Spleen (tissue), 11 donors: ENCODE data around the gene SLC25A34. TPM values are rescaled to one million over a fixed set of nuclear protein-coding genes. Genes with fewer than 3 reads are reported as not detected.
A peak's percentile ranks its signal among the peaks of the same experiment; 100 is the strongest.

ENCODE experiments used
- DNase-seq: peaks from one replicate; pipeline ENCODE4 v3.0.0-alpha.2; 2020
- H3K27ac ChIP-seq, 8 donors: fragments of 200-600 bp; sonication (generic) in 7 of 8; 1 replicate in 4 of 8; 2 replicates in 4 of 8; pipeline versions ENCODE4 v1.5.0 to v1.8.0; 2016 to 2021; ENCODE audit warnings: inconsistent platforms in 4 of 8, mild to moderate bottlenecking in 4 of 8, moderate library complexity in 1 of 8
- H3K27me3 ChIP-seq, 7 donors: fragments of 200-600 bp; sonication (generic) in 6 of 7; replicated peaks in 1 of 7; 1 replicate in 4 of 7; 2 replicates in 3 of 7; pipeline versions ENCODE4 v1.5.0 to v1.8.0; 2016 to 2021; ENCODE audit warnings: inconsistent platforms in 3 of 7, mild to moderate bottlenecking in 1 of 7
- H3K36me3 ChIP-seq, 6 donors: fragments of 200-600 bp; sonication (generic) in 5 of 6; 1 replicate in 4 of 6; 2 replicates in 2 of 6; pipeline versions ENCODE4 v1.5.0 to v1.8.0; 2016 to 2021; ENCODE audit warnings: inconsistent platforms in 2 of 6
- H3K4me1 ChIP-seq, 6 donors: fragments of 200-600 bp; sonication (generic) in 5 of 6; 1 replicate in 3 of 6; 2 replicates in 3 of 6; pipeline versions ENCODE4 v1.5.0 to v1.8.0; 2016 to 2021; ENCODE audit warnings: inconsistent platforms in 3 of 6
- H3K4me3 ChIP-seq, 8 donors: fragments of 200-600 bp; sonication (generic) in 7 of 8; 1 replicate in 4 of 8; 2 replicates in 4 of 8; pipeline versions ENCODE4 v1.5.0 to v1.8.0; 2016 to 2021; ENCODE audit warnings: inconsistent platforms in 4 of 8, mild to moderate bottlenecking in 4 of 8, moderate library complexity in 2 of 8
- H3K9me3 ChIP-seq, 8 donors: fragments of 200-600 bp; sonication (generic) in 7 of 8; 1 replicate in 4 of 8; 2 replicates in 4 of 8; pipeline versions ENCODE4 v1.5.0 to v1.8.0; 2016 to 2021; ENCODE audit warnings: inconsistent platforms in 4 of 8
- POLR2A ChIP-seq, 3 donors: fragments of 450-650 bp; IDR thresholded peaks; one replicate each; pipeline ENCODE4 v1.5.1; 2017; ENCODE audit warnings: antibody characterized with exemption in 3 of 3, mild to moderate bottlenecking in 1 of 3
- POLR2AphosphoS5 ChIP-seq, 3 donors: sonication (generic); formaldehyde crosslinking; IDR thresholded peaks; one replicate each; pipeline ENCODE4 v1.5.1; 2017; ENCODE audit warnings: antibody characterized with exemption in 3 of 3
- WGBS, 5 donors: extraction: QIAGEN DNeasy Blood & Tissue Kit in 3 of 5; methylation state at CpG; one replicate each; pipeline versions ENCODE4 v1.1.5 to v1.1.7; 2013 to 2018; 5-methylcytosine and 5-hydroxymethylcytosine counted together
- intact Hi-C: fragments of 100-400 bp; cut with DNase I; formaldehyde crosslinking; loops from one replicate; pipeline ENCODE4 v1.15.0; 2023; ENCODE audit warnings: low total_unique reads
- polyA plus RNA-seq, 3 donors: library from polyadenylated mRNA; stranded (reverse); fragments of 200-250 nt; gene quantifications; one replicate each; pipeline ENCODE4 v1.2.1, GENCODE V29; 2013
- total RNA-seq, 7 donors: library from RNA; depleted of rRNA in 3 of 7; stranded (reverse); fragments of >200 nt in 3 of 7; fragmentation: NEBNext Ultra II Directional in 4 of 7; extraction: Animal tissue kit (Norgen Biotek cat#: 25700) in 4 of 7; gene quantifications; one replicate each; pipeline versions ENCODE4 v1.1.0 to v1.2.1, GENCODE V29; 2016 to 2021
- TF ChIP-seq, protein P1 (sequence below), 11 experiments: fragments of 200-600 bp in 7 of 11; fragments of 450-650 bp in 4 of 11; sonication (generic) in 4 of 11; IDR thresholded peaks in 8 of 11; conservative IDR thresholded peaks in 3 of 11; 1 replicate in 7 of 11; 2 replicates in 4 of 11; pipeline versions ENCODE4 v1.4.0 to v1.8.0; 2016 to 2021; ENCODE audit warnings: antibody characterized with exemption in 11 of 11, inconsistent platforms in 4 of 11, mild to moderate bottlenecking in 1 of 11
- donor health status: healthy with polysubstance abuse.
- donor health status: DM: no; HTN: no; CAD: no; lungs with moderate emphysema.
- donor health status: DM: no; HTN: no; CAD: no.
- donor health status: Bipolar disorder and iron deficiency.
- donor health status: healthy.
- donor health status: DM: no; HTN: no; CAD: no.
- donor health status: DM: yes; HTN: yes; CAD: no.

SLC25A34 gene
- total and polyA plus RNA-seq, 10 donors: 0.77 to 3.7 (median 2.5) TPM

DNA sequence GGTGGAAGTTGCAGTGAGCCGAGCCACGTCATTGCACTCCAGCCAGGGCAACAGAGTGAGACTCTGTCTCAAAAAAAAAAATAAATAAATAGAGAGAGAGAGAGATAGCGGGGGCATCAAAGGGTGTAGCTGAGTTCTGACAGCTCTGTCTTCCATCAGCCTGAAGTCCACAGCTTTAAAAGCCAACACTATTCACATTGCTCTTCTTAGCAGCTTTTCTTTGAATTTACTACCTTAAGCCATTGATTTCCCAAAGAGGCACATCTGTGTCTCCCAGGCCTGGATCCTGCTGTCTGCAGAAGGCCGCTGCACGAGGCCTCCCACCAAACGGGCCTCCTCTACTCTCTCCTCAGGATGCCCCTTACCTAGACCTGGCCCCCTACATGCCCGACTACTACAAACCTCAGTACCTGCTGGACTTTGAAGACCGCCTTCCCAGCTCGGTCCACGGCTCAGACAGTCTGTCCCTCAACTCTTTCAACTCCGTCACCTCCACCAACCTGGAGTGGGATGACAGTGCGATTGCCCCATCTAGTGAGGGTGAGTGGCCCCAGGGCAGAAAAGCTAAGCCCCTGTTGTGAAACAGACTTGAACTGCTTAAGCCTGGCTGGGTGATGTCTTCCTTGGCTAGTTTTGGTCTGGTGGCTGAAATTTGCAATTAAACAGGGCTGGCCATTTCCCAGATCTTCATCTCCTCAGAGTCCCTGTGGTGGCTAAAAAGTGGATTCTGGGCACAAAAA lies 16.5 kb upstream of the SLC25A34 start:
- H3K36me3 ChIP-seq: peaks cover 0 to 98% (median 76%) of the 10 kb centered on the region in 6 donors
- 89 to 97% (median 94%) methylated on average over 12 of the region's 12 CpGs for WGBS, 5 donors

DNA sequence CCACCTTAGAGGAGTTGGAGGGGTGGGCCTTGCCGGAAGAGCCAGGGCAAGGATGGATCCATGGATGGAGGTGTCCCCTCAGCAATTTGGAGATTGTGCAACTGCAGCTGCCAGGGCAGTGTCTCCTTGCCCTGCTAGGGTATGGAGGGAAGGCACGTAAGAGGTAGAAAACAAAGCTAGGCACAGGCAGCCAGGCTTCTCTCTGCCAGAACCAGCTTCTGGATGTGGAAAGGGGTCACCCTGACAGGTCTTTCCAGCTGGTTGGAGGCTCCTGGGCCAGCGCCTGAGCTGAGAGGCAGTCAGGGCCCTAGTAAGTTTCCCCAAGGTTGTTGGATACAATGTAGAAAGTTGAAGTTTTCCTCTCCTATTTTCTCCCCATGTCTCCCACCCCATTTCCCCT lies 15.2 kb upstream of the SLC25A34 start:
- no peak for DNase-seq
- Histone ChIP-seq H3K4me3 (no peak overlapping the region), H3K27ac (peak overlapping the region in 3 of 8 donors; percentile 7 to 36 (median 33)), H3K4me1 (no peaks in the 10 kb centered on the region), H3K9me3 (no peaks in the 10 kb centered on the region), H3K36me3 (peaks cover 0 to 100% (median 85%) of the 10 kb centered on the region in 6 donors), H3K27me3 (no peaks in the 10 kb centered on the region)
- 88 to 95% (median 93%) methylated on average over 3 of the region's 3 CpGs for WGBS, 5 donors
- intact Hi-C loops: no loop called here
- TF ChIP-seq POLR2A (IDR thresholded peaks at IDR 0.05): no peak

More for the DNA sequence above, 16.5 kb upstream of the SLC25A34 start:
- Histone ChIP-seq H3K4me1 (peaks cover 0 to 7% (median 2%) of the 10 kb centered on the region in 6 donors), H3K9me3 (no peaks in the 10 kb centered on the region), H3K4me3 (no peak overlapping the region), H3K27ac (peak overlapping the region in 2 of 8 donors; percentile 21 to 33), H3K27me3 (no peaks in the 10 kb centered on the region)
- TF ChIP-seq, protein P1, sequence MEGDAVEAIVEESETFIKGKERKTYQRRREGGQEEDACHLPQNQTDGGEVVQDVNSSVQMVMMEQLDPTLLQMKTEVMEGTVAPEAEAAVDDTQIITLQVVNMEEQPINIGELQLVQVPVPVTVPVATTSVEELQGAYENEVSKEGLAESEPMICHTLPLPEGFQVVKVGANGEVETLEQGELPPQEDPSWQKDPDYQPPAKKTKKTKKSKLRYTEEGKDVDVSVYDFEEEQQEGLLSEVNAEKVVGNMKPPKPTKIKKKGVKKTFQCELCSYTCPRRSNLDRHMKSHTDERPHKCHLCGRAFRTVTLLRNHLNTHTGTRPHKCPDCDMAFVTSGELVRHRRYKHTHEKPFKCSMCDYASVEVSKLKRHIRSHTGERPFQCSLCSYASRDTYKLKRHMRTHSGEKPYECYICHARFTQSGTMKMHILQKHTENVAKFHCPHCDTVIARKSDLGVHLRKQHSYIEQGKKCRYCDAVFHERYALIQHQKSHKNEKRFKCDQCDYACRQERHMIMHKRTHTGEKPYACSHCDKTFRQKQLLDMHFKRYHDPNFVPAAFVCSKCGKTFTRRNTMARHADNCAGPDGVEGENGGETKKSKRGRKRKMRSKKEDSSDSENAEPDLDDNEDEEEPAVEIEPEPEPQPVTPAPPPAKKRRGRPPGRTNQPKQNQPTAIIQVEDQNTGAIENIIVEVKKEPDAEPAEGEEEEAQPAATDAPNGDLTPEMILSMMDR (IDR thresholded peaks at IDR 0.05 in 8 of 11, conservative IDR thresholded peaks at IDR 0.05 in 3 of 11): no peak
- TF ChIP-seq POLR2A (IDR thresholded peaks at IDR 0.05) (no peak), POLR2AphosphoS5 (IDR thresholded peaks at IDR 0.05) (no peak)
- intact Hi-C loops: no loop called here
- no peak for DNase-seq

DNA sequence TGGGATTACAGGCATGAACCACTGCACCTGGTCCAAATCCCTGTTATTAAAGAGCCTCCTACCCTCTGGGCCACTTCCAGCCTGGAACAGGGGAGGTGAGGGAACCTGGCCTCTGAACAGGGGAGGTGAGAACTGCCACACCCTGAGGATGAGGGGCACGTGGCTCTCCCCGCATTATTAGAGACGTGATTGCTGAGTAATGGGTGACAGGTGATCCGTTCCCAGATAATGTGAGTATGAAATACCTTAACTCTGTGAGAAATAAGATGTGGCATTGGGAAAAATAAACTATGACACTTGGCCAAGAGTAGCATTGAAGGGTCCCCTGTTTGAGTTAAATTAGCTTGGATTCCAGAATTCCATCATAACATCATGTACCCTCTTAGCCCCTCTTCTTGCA lies 13.6 kb upstream of the SLC25A34 start:
- TF ChIP-seq, protein P1 (IDR thresholded peaks at IDR 0.05 in 8 of 11, conservative IDR thresholded peaks at IDR 0.05 in 3 of 11): no peak
- TF ChIP-seq POLR2A (IDR thresholded peaks at IDR 0.05) (no peak), POLR2AphosphoS5 (IDR thresholded peaks at IDR 0.05) (no peak)
- intact Hi-C loops: no loop called here
- Histone ChIP-seq H3K9me3 (no peaks in the 10 kb centered on the region), H3K4me3 (no peak overlapping the region), H3K4me1 (no peaks in the 10 kb centered on the region), H3K36me3 (peaks cover 5 to 100% (median 86%) of the 10 kb centered on the region in 6 donors), H3K27me3 (no peaks in the 10 kb centered on the region), H3K27ac (no peak overlapping the region)
- 95 to 98% (median 96%) methylated on average over 4 of the region's 4 CpGs for WGBS, 5 donors
- no peak for DNase-seq

DNA sequence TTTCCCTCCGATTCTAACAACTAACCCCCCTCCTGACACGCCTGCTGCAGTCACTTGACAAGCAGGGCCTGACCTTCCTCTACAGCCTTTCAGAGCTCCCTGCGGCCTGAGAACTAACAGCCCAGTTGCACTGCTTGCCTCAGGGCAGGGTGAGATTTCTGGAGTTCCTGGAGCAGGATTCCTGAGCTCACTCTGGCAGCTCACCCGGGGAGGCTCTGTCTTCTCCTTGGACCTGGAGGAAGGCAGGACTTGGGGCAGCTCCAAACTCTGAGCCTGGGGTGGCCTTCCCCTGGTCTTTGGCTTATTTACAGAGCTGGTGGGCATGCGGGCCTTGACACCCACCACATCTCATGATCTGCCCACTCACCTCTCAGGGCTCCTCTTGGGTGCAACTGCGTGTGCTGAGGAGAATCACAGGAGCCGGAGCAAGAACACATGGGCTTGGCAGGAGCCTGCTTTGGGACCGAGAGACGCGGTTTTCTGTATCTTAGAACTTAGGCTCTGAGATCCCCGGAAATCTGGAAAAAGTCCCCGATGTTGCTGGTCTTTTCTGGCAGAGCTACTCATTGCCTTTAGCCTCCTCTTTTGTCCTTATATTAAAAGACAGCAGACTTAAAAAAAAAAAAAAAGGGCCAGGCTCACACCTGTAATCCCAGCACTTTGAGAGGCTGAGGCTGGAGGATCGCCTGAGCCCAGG lies 13.1 kb upstream of the SLC25A34 start:
- intact Hi-C loops: no loop called here
- no peak overlapping the region for H3K4me3 ChIP-seq
- no peak overlapping the region for H3K27ac ChIP-seq
- H3K27me3 ChIP-seq: no peaks in the 10 kb centered on the region
- peaks cover 0 to 5% (median 0%) of the 10 kb centered on the region in 6 donors for H3K4me1 ChIP-seq
- TF ChIP-seq POLR2AphosphoS5 (IDR thresholded peaks at IDR 0.05) (no peak), POLR2A (IDR thresholded peaks at IDR 0.05) (no peak)
- TF ChIP-seq, protein P1 (IDR thresholded peaks at IDR 0.05 in 8 of 11, conservative IDR thresholded peaks at IDR 0.05 in 3 of 11): no peak
- no peak for DNase-seq
- no peaks in the 10 kb centered on the region for H3K9me3 ChIP-seq
- 91 to 95% (median 93%) methylated on average over 13 of the region's 13 CpGs for WGBS, 5 donors
- peaks cover 6 to 100% (median 86%) of the 10 kb centered on the region in 6 donors for H3K36me3 ChIP-seq
